Fibroblast of the conjunctiva (primary cell): ENCODE measurements around the gene SUN5.

ENCODE experiments used
- DNase-seq: peaks from one replicate; pipeline ENCODE4 v3.0.0-alpha.2; 2010; ENCODE audit warnings: low read depth

The SUN5 gene

DNA sequence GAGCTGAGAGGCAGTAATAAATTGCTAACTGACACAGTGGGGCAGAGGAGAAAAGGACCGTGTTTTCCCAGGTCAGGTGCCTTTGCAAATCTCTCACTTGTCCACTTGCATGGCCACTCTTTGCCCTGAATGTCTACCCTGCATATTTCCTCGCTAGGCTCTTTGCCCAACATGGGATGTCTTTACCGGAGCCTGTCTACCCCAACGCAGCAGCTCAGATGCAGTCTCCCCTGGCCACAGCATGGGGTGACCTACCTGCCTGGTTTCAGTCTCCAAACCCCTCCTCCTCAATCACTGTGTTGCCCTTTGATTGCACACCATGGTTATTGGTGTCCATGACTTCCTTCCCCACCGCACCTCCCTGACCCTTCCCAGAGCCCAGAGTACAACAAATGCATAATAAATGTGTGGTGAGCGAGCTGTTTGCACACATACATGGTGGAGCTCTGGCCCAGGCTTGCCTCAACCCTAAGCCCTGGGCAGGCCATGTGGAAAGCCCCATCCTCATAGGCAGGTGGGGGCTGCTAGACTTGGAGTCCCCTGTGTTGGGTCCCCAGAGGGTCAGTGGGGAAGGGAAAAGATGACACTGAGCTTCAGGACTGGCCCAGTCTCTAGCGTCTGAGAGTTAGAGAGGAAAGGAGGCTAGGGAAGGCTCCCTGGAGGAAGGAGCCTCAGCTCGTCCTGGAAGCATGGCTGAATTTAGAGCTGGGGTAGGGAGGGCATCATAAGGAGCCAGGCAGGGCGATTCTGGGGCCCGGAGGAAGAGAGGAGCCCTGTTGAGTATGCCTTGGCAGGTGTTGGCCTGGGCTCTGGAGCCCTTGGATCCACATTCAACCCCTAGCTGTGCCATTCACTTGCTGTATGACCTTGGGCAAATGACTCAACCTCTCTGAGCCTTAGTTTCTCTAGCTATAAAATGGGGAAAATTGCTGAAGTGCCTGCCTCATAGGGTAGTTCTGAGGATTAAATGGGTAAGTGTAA, 22.8 kb upstream of the SUN5 start:
- no peak for DNase-seq

- DNase-seq = no peak
These were observed 22.0 kb upstream of the SUN5 start for GRCh38 chr20:33026072-33026778.

GRCh38 chr20:33025318-33025876, 21.2 kb upstream of the SUN5 start:
- DNase-seq = no peak

DNA sequence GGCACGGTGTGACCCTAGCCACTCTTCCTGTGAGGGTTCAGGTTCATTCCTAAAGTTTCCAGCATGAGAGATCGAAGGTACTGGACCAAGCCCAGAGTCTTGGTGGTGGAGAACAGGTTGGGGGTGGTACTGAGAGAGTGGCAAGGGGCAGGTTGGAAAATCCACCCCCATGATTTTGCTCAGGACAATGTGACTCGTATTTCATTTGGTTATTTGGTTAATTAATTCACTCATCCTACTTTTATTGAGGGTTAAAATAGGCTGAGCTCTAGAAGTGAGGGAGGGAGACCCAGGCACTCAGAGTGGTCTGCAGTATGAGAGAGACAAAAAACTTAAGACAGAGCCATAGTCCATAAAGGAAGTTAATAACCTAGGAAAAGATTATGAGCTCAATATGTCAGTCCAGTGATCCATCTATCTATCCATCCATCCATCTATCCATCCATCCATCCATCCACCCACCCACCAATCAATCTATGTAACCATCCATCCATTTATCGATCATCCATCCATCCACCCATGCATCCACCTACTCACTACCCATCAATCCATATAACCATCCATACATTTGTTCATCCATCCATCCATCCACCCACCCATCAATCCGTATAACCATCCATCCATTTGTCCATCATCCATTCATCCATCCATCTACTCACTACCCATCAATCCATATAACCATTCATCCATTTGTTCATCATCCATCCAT, 20.5 kb upstream of the SUN5 start:
- DNase-seq = no peak

DNA sequence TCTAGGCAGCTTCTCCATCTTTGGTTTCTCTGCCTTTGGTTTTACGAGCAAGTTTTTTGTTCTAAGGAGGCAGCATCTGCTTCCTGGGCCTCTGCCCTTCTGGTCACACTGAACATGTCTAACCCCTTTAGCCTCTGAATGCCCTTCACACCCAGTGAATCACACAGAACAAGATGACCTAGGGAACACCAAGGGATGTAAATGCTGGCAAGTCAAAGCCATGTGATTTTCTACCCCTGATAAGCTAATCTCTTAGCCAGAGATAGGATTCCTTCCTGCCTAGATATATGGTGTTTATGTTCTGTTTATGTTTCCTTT, 20.0 kb upstream of the SUN5 start:
- DNase-seq = no peak

DNA sequence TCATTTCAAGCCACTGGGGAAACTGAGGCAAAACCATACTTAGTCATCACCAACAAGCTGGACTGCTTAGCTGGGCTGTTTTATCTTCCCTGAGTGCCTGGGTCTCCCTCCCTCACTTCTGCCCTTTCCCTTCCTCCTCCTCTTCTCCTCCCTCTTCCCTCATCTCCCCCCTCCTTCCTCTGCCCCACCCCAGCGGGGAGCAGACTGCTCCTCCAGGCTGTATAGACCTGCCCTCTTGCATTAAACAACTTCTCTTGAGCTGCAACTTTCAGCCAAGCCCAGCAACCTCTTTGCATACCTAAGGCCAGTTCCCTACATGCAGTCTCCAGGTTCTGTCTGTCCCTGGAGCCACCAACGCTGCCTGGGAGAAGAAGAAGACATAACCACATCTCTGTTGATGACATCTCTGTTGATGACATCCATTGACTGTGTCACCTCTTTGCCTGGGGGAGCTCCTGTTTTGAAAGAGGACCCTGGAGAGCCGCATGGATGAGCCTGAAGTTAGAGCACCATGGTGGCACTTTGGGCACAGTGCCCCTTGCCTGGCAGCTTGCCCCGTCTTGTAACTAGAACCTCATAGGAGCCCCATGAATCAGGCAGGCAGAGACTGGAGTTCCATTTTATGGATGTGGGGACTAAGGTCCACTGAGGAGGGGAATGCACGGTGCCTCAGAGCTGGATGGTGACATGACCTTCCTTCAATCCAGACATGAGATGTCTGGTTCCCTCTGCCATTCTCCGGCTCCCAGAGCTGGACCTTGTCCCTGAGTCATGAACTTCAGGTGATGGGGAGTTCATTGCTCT, 19.4 kb upstream of the SUN5 start:
- no peak for DNase-seq

DNA sequence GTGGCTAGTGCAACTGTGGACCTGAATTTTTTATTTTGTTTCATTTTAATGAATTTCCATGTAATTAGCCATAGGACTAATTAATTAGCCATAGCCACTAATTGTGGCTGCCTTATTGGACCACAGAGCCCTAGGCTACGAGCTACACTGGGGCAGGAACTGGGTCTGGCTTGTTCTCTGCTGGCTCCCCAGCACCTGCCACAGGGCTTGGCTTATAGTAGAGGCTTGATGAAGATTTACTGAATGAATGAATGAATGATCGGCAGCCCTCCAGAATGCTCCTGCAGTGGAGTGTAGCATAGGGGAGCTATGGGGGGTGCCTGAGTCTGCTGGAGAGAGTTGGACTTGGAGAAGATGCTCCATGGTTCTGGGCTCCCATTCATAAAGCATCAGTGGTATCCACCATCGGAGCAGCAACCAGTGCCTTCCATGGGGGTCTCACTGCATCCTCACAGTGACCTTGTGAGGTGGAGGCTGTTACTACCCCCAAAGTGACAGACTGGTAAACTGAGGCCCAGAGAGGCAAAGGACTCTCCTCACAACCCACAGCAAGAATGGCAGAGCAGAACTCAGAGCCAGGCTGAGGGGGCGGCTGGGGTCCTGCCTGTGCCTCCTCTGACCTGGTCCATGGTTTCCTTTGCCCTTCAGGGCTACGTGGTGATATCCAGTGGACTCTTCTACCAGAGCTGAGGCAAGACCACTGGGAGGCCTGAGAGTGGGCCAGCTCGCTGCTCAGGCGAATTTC, 18.6 kb upstream of the SUN5 start:
- DNase-seq = no peak

- DNase-seq = no peak
These were observed 18.1 kb upstream of the SUN5 start for GRCh38 chr20:33022289-33022688.

DNA sequence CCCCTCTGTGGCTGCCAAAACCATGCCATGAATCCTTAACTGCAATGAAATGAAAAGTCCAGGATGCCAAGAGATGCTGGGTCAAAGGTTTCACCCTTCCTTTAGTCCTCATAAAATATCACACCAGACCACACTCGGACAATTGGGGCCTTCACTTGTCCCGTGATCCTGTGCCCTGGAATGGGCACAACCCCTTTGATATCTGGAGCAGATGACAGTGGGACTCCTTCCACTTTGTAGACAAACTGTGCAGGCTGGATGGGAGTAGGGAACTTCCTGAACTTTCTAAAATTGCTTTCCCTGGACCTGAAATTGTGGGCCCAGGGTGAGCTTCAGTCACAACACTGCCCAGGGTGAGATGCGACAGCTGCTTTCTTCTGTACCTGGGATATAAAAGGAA, 17.6 kb upstream of the SUN5 start:
- no peak for DNase-seq

DNA sequence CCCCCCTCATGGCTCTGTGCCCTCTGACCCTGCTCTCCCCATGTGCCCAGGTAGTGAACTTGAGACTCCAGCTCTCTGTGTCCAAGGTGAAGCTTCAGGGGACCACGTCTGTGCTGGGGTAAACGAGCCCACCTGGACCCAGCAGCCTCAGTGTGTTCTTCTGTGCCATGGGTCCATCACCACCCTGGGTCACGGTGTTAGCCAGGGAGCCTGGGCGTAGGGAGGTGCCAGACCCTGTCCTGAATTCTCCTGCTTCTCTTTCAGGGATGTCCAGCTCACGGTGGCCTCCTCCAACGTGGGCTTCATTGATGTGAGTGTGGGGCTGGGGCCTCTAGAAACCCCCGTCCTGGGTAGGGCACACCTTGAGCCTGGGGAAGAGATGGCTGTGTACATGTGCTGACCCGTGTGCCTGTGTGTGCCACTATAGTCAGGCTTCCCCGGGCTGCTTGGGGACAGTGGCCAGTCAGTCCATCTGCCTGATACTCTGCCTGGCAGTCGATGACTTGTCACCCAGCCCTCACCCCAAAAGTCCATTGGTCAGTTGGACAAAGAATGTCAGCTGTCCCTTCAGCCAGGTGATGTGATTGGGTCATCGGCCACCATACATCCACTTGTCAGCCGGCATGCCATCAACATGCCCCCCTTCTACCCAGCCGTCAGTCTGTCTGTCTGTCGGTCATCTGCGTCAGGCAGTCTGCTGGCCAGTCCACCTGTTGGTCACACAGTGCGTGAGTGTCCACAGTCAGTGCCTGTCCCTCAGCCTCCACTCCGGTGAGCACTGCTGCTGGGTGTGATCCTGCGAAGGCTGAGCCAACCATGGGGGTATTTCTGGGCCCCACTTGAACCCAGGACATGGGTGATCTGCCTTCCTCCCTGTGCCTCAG, 16.3 kb upstream of the SUN5 start:
- DNase-seq = no peak

DNA sequence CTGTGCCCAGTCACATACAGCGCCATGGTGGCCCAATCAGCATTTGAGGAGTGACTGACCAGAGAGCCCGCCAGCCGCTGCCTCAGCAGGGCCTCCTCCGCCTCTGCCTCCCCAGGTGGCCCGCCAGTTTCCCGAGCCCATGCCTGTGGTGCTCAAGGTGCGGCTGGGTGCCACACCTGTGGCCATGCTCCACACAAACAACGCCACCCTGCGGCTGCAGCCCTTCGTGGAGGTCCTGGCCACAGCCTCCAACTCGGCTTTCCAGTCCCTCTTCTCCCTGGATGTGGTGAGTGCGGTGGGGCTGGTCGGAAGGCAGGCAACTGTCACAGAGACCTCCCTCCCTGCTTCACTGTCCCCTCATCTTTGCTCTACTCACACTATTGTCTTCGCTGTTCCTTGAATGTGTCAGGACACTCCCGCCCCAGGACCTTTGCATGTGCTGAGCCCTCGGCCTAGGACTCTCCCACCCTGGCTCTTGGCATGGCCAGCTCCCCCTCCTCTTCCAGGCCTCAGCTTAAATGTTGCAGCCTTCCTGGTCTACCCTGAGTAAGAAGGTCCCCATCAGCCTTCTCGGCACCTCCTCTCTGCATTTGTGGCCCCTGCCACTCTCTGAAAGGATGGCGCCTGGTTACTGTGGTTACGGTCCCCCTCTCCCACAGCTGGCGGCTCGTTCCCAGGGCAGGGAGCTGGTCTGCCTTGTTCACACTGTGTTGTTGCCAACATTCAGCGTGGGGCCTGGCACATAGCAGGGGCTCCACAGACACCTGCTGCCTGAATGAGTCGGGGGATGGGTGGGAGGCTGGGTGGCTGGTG, 15.4 kb upstream of the SUN5 start:
- DNase-seq = no peak

GRCh38 chr20:33018169-33018931, 14.1 kb upstream of the SUN5 start:
- DNase-seq = no peak

DNA sequence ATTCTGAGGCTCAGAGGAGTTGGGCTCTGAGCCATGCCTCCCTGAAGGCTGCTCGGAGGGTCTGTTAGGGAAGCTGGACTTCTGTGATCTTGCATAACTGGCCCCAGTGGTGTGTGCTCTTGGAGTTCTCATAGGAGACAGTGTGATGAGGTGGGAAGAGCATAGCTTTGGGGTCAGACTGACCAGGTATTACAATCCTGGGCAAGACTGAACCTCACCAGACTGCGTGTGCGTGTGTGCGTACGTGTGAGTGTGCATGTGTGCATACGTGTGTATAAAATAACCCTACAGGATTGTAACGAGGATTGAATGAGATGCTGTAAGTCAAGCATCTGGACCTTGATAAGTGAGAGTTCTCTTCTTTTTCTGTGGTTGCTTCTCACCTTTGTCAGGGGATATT, 13.3 kb upstream of the SUN5 start:
- no peak for DNase-seq

- DNase-seq = no peak
These were observed 12.4 kb upstream of the SUN5 start for GRCh38 chr20:33016581-33017109.

- no peak for DNase-seq
These were observed 11.7 kb upstream of the SUN5 start for GRCh38 chr20:33015700-33016580.

- DNase-seq = no peak
These were observed 10.9 kb upstream of the SUN5 start for GRCh38 chr20:33015114-33015484.
